Colonic mucosa (tissue), 4 donors: ENCODE measurements around the gene SHANK2. TPM values are rescaled to one million over a fixed set of nuclear protein-coding genes. Genes with fewer than 3 reads are reported as not detected.

Source experiments
- DNase-seq: peaks from one replicate; pipeline ENCODE4 v3.0.0-alpha.2; 2020
- H3K27ac ChIP-seq: fragments of 200-600 bp; one replicate; pipeline ENCODE4 v1.8.0; 2021
- H3K27me3 ChIP-seq: fragments of 200-600 bp; one replicate; pipeline ENCODE4 v1.8.0; 2021
- H3K36me3 ChIP-seq: fragments of 200-600 bp; one replicate; pipeline ENCODE4 v1.8.0; 2021
- H3K4me1 ChIP-seq: fragments of 200-600 bp; one replicate; pipeline ENCODE4 v1.8.0; 2021; ENCODE audit warnings: mild to moderate bottlenecking
- H3K4me3 ChIP-seq: fragments of 200-600 bp; one replicate; pipeline ENCODE4 v1.8.0; 2021
- H3K9ac ChIP-seq, 2 donors: one replicate each; pipeline ENCODE4 v1.7.0; 2013; ENCODE audit warnings: control low read depth in 2 of 2, low read depth in 2 of 2, low read length in 2 of 2
- H3K9me3 ChIP-seq: fragments of 200-600 bp; one replicate; pipeline ENCODE4 v1.8.0; 2021
- CTCF ChIP-seq: fragments of 200-600 bp; IDR thresholded peaks from one replicate; pipeline ENCODE4 v1.8.0; 2022; ENCODE audit warnings: antibody characterized with exemption, mild to moderate bottlenecking
- intact Hi-C: fragments of 100-400 bp; cut with DNase I; formaldehyde crosslinking; loops from one replicate; pipeline ENCODE4 v1.14.1; 2022
- total RNA-seq, 2 donors: library from RNA; stranded (reverse); fragmentation: NEBNext Ultra II Directional in 1 of 2; extraction: Animal tissue kit (Norgen Biotek cat#: 25700) in 1 of 2; gene quantifications; one replicate each; pipeline ENCODE4 v1.2.1, GENCODE V29; 2021
- donor health status: healthy.
- donor health status: DM: no; HTN: no; CAD: no.
- donor health status: DM: no; HTN: no; CAD: no.

SHANK2 gene
- total RNA-seq, 2 donors from 2014 or later = 26.0 to 38.1 TPM

- Histone ChIP-seq H3K4me3 (no peak overlapping the region), H3K9me3 (no peaks in the 10 kb centered on the region), H3K4me1 (no peaks in the 10 kb centered on the region), H3K27ac (no peak overlapping the region), H3K36me3 (no peaks in the 10 kb centered on the region), H3K9ac (no peak overlapping the region), H3K27me3 (no peaks in the 10 kb centered on the region)
- intact Hi-C loops = no loop called here
- DNase-seq = no peak
- no peak for TF ChIP-seq CTCF
Observed at GRCh38 chr11:71221201-71221600, 31.2 kb downstream of the SHANK2 start.

- intact Hi-C loops = no loop called here
- Histone ChIP-seq H3K4me3 (no peak overlapping the region), H3K36me3 (no peaks in the 10 kb centered on the region), H3K9me3 (no peaks in the 10 kb centered on the region), H3K9ac (no peak overlapping the region), H3K4me1 (no peaks in the 10 kb centered on the region), H3K27me3 (no peaks in the 10 kb centered on the region), H3K27ac (no peak overlapping the region)
- no peak for TF ChIP-seq CTCF
- DNase-seq = no peak
Observed at GRCh38 chr11:71218789-71219499, 33.4 kb downstream of the SHANK2 start.

GRCh38 chr11:71215425-71215965, 36.9 kb downstream of the SHANK2 start:
- H3K9ac ChIP-seq = no peak overlapping the region
- TF ChIP-seq CTCF = no peak
- H3K27ac ChIP-seq = no peak overlapping the region
- H3K9me3 ChIP-seq = no peaks in the 10 kb centered on the region
- no peak for DNase-seq
- H3K27me3 ChIP-seq = no peaks in the 10 kb centered on the region
- no peaks in the 10 kb centered on the region for H3K4me1 ChIP-seq
- no peaks in the 10 kb centered on the region for H3K36me3 ChIP-seq
- intact Hi-C loops = no loop called here
- H3K4me3 ChIP-seq = no peak overlapping the region

GRCh38 chr11:71214553-71215424, 37.6 kb downstream of the SHANK2 start:
- no peak for TF ChIP-seq CTCF
- intact Hi-C loops = no loop called here
- no peak for DNase-seq

GRCh38 chr11:71213696-71214552, 38.5 kb downstream of the SHANK2 start:
- TF ChIP-seq CTCF = no peak
- DNase-seq = no peak

More at GRCh38 chr11:71214553-71215424, 37.6 kb downstream of the SHANK2 start:
- Histone ChIP-seq H3K4me3 (no peak overlapping the region), H3K27ac (no peak overlapping the region), H3K36me3 (no peaks in the 10 kb centered on the region), H3K9me3 (no peaks in the 10 kb centered on the region), H3K9ac (no peak overlapping the region), H3K27me3 (no peaks in the 10 kb centered on the region), H3K4me1 (no peaks in the 10 kb centered on the region)

More at GRCh38 chr11:71213696-71214552, 38.5 kb downstream of the SHANK2 start:
- Histone ChIP-seq H3K27ac (no peak overlapping the region), H3K9me3 (no peaks in the 10 kb centered on the region), H3K27me3 (no peaks in the 10 kb centered on the region), H3K4me3 (no peak overlapping the region), H3K9ac (no peak overlapping the region), H3K4me1 (no peaks in the 10 kb centered on the region), H3K36me3 (no peaks in the 10 kb centered on the region)
- intact Hi-C loops = no loop called here
